ENCODE measurements around the gene SPRYD3.
"Not testable (repeated sequence)": the region's sequence is repeated elsewhere in the genome, so short reads cannot be mapped to it uniquely, and the experiment has no call there.

Gene SPRYD3

GRCh38 chr12:53096089-53096741 lies 17.0 kb upstream of the SPRYD3 start:
- peak; percentile 94 for DNase-seq (ENCODE audit: low spot score)
- peak overlapping the region; percentile 88 for H3K4me3 ChIP-seq
- H3K27ac ChIP-seq = peak overlapping the region; percentile 93 to 99
- TF ChIP-seq, protein P1, sequence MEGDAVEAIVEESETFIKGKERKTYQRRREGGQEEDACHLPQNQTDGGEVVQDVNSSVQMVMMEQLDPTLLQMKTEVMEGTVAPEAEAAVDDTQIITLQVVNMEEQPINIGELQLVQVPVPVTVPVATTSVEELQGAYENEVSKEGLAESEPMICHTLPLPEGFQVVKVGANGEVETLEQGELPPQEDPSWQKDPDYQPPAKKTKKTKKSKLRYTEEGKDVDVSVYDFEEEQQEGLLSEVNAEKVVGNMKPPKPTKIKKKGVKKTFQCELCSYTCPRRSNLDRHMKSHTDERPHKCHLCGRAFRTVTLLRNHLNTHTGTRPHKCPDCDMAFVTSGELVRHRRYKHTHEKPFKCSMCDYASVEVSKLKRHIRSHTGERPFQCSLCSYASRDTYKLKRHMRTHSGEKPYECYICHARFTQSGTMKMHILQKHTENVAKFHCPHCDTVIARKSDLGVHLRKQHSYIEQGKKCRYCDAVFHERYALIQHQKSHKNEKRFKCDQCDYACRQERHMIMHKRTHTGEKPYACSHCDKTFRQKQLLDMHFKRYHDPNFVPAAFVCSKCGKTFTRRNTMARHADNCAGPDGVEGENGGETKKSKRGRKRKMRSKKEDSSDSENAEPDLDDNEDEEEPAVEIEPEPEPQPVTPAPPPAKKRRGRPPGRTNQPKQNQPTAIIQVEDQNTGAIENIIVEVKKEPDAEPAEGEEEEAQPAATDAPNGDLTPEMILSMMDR (IDR thresholded peaks at IDR 0.05) = no peak

DNA sequence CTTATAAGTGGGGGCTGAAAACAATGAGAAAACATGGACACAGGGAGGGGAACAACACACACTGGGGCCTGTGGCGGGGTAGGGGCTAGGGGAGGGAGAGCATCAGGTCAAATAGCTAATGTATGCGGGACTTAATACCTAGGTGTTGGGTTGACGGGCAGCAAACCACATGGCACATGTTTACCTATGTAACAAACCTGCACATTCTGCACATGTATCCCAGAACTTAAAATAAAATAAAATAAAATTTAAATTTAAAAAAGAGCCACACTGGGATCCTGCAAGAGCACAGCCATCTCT lies 16.4 kb upstream of the SPRYD3 start:
- DNase-seq (ENCODE audit: low spot score); H3K4me3 ChIP-seq: not testable (repeated sequence)
- peak overlapping the region; percentile 93 to 99 for H3K27ac ChIP-seq

DNA sequence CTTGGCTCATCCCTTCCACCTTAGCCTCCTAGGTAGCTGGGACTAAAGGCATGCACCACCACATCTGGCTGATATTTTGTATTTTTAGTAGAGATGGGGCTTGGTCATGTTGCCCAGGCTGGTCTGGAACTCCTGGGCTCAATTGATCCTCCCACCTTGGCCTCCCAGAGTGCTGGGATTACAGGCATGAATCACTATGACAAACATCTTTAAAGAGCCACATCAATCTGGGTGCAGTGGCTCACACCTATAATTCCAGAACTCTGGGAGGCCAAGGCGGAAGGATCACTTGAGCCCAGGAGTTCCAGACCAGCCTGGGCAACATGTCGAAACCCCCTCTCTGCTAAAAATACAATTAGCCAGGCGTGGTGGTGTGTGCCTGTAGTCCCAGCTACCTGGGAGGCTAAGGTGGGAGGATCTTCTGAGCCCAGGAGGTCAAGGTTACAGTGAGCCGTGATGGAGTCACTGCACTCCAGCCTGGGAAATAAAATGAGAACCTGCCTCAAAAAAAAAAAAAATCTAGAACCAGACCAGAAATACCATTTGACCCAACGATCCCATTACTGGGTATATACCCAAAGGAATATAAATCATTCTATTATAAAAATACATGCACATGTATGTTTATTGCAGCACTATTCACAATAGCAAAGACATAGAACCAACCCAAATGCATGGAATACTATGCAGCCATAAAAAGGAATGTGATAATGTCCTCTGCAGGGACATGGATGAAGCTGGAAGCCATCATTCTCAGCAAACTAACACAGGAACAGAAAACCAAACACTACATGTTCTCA lies 15.8 kb upstream of the SPRYD3 start:
- H3K27ac ChIP-seq = peak overlapping the region in 1 of 2 donors; percentile 99
- not testable (repeated sequence) for H3K4me3 ChIP-seq; DNase-seq (ENCODE audit: low spot score)

- TF ChIP-seq, protein P1 (IDR thresholded peaks at IDR 0.05) = no peak
- Histone ChIP-seq H3K4me3 (no peak overlapping the region), H3K27ac (peak overlapping the region in 1 of 2 donors; percentile 57)
- no peak for DNase-seq (ENCODE audit: low spot score)
Observed at GRCh38 chr12:53094394-53094787, 15.2 kb upstream of the SPRYD3 start.

- Histone ChIP-seq H3K4me3 (no peak overlapping the region), H3K27ac (peak overlapping the region in 1 of 2 donors; percentile 57)
- TF ChIP-seq, protein P1 (IDR thresholded peaks at IDR 0.05) = no peak
- no peak for DNase-seq (ENCODE audit: low spot score)
Observed at GRCh38 chr12:53093777-53094393, 14.7 kb upstream of the SPRYD3 start.

DNA sequence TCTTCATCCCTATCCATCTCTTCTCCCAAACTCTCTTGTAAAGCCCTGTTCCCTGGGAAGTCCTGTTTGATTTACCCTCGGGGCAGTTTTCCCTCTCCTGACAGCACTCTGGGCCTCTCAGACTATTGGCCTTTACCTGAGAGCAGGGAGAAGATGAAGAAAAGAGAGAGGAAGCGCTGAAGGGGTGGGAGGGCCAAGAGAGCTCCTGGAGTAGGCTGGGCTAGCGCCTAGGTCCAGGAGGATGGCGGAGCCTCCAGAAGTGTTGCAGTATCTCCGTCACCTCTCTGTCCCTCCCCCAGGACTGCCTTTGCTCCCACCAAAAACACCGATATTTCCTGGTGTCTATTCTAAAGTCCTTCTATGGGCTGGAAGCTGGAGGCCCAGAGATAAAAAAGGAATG lies 12.6 kb upstream of the SPRYD3 start:
- H3K27ac ChIP-seq = no peak overlapping the region
- no peak overlapping the region for H3K4me3 ChIP-seq
- DNase-seq (ENCODE audit: low spot score) = no peak
- TF ChIP-seq, protein P1 (IDR thresholded peaks at IDR 0.05) = no peak

DNA sequence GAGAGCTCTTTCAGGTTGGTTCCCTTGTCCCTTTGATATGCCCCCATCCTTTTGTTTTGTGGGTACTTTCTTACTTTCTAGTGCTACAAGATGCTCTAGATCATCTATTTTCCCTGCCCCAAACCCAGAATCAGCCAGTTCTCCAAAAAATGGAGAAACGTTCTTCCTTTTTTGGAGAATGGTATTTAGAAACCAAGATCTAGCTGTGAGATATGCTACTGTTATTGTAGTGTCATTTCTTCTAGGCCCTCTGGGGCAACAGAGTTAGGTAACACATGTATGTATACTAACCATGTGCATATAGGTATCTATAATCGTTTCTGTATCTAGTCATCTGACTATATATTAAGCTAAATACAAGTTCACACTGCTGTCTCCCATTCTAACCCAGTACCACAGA lies 11.4 kb upstream of the SPRYD3 start:
- DNase-seq (ENCODE audit: low spot score) = no peak
- no peak overlapping the region for H3K27ac ChIP-seq
- no peak overlapping the region for H3K4me3 ChIP-seq
- TF ChIP-seq, protein P1 (IDR thresholded peaks at IDR 0.05) = no peak

GRCh38 chr12:53090105-53090504 lies 10.9 kb upstream of the SPRYD3 start:
- TF ChIP-seq, protein P1 (IDR thresholded peaks at IDR 0.05) = no peak
- no peak overlapping the region for H3K4me3 ChIP-seq
- DNase-seq (ENCODE audit: low spot score) = no peak

More at GRCh38 chr12:53090105-53090504, 10.9 kb upstream of the SPRYD3 start:
- no peak overlapping the region for H3K27ac ChIP-seq

Measured in coronary artery (tissue), 2 donors.